Measurements from ENCODE around the gene TIMM44. TPM values are rescaled to one million over a fixed set of nuclear protein-coding genes. Genes with fewer than 3 reads are reported as not detected.

TIMM44 gene
- total RNA-seq, 2 experiments from 2014 or later, result 86.0 to 116 TPM

- Histone ChIP-seq H4K20me1 (ENCODE audit: insufficient read depth, low read length) (no peaks in the 10 kb centered on the region), H3K4me3 (ENCODE audit: low read depth, low read length, poor library complexity, severe bottlenecking) (no peak overlapping the region), H3K27ac (ENCODE audit: low read depth, low read length, poor library complexity, severe bottlenecking) (no peak overlapping the region), H3K9me2 (ENCODE audit: insufficient read depth, low read length) (no peaks in the 10 kb centered on the region), H3K9me3 (ENCODE audit: low read length) (no peaks in the 10 kb centered on the region), H3K36me3 (ENCODE audit: insufficient read depth, low read length) (peaks cover 93% of the 10 kb centered on the region), H3K79me2 (ENCODE audit: insufficient read depth, low read depth, low read length) (no peaks in the 10 kb centered on the region), H3K4me2 (ENCODE audit: low read length) (no peak overlapping the region), H3K4me1 (ENCODE audit: insufficient read depth, low read length, poor library complexity, severe bottlenecking) (no peaks in the 10 kb centered on the region), H2AFZ (ENCODE audit: low read length) (no peak overlapping the region)
- no TSS peak for BruUV-seq (replicated peaks)
- CTCF ChIA-PET (ENCODE audit: unreplicated experiment), result no interaction called here
- intact Hi-C loops (cut with micrococcal nuclease; ENCODE audit: unreplicated experiment), result no loop called here
- no peak for DNase-seq (ENCODE audit: low spot score)
- POLR2A ChIA-PET, result no interaction called here
- TF ChIP-seq EZH2phosphoT487 (IDR thresholded peaks at IDR 0.05; ENCODE audit: borderline replicate concordance, low read depth, low read length), result no peak
- TF ChIP-seq CTCF (conservative IDR thresholded peaks at IDR 0.05; ENCODE audit: low read length), result no peak
These were observed 21.9 kb upstream of the TIMM44 start for GRCh38 chr19:7965259-7965841.

DNA sequence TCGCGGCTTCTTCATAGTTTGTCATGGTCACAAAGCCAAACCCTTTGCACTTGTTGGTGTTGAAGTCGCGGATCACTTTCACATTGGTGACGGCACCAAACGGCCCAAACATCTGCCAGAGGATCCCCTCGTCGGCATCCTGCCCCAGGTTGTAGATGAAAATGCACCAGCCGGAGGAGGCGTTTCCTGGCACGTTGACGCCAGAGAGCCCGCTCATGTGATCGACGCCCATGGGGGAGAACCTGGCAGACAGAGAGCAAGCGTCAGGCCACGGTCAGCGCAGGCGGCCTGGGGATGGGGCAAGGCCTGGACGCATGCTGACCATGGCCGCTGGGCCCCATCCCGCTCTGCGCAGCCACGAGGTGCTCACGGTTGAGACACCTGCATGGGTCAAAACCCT is 20.1 kb upstream of the TIMM44 start:
- intact Hi-C loops (cut with micrococcal nuclease; ENCODE audit: unreplicated experiment), result no loop called here
- DNase-seq (ENCODE audit: low spot score), result no peak
- Histone ChIP-seq H3K4me3 (ENCODE audit: low read depth, low read length, poor library complexity, severe bottlenecking) (no peak overlapping the region), H3K9me2 (ENCODE audit: insufficient read depth, low read length) (no peaks in the 10 kb centered on the region), H3K79me2 (ENCODE audit: insufficient read depth, low read depth, low read length) (no peaks in the 10 kb centered on the region), H3K4me2 (ENCODE audit: low read length) (no peak overlapping the region), H2AFZ (ENCODE audit: low read length) (no peak overlapping the region), H3K36me3 (ENCODE audit: insufficient read depth, low read length) (peaks cover 97% of the 10 kb centered on the region), H3K9me3 (ENCODE audit: low read length) (no peaks in the 10 kb centered on the region), H3K4me1 (ENCODE audit: insufficient read depth, low read length, poor library complexity, severe bottlenecking) (no peaks in the 10 kb centered on the region), H4K20me1 (ENCODE audit: insufficient read depth, low read length) (no peaks in the 10 kb centered on the region), H3K27ac (ENCODE audit: low read depth, low read length, poor library complexity, severe bottlenecking) (no peak overlapping the region)
- CTCF ChIA-PET (ENCODE audit: unreplicated experiment), result no interaction called here
- TF ChIP-seq CTCF (conservative IDR thresholded peaks at IDR 0.05; ENCODE audit: low read length) (no peak), EZH2phosphoT487 (IDR thresholded peaks at IDR 0.05; ENCODE audit: borderline replicate concordance, low read depth, low read length) (no peak)
- BruUV-seq (replicated peaks), result no TSS peak
- POLR2A ChIA-PET, result no interaction called here

DNA sequence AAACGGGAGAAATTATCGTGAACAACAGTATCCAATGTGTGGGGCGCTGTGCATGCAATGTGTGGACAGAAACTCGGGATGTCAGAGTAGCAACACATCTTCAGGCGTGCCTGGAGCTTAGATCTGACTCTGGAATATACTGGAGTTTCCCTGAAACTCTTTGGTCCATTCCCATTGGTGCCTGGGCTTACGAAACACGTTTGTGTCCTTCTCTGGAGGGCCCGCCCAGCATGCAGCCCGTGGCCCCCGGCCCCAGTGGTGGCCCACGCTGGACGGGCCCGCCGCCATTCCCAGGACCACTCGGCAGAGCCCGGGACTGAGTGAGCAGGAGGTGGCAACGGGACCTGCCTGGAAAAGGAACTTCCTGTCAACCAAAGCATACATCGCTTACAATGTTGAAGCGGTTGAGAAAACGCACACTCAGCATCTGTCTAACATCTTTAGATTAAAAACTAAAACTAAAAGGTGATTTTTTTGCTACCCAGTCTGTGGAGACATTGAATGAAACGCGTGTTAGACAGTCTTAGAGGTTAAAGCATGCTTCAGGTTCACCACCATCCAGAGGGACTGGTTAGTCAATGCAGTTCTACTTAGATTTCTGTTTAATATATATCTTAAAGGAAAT is 19.3 kb upstream of the TIMM44 start:
- H3K9me3 ChIP-seq (ENCODE audit: low read length), result no peaks in the 10 kb centered on the region
- CTCF ChIA-PET (ENCODE audit: unreplicated experiment), result no interaction called here
- BruUV-seq (replicated peaks), result TSS peak; percentile 62

More for the DNA sequence above, 19.3 kb upstream of the TIMM44 start:
- POLR2A ChIA-PET, result no interaction called here
- no peak overlapping the region for H3K4me3 ChIP-seq (ENCODE audit: low read depth, low read length, poor library complexity, severe bottlenecking)
- intact Hi-C loops (cut with micrococcal nuclease; ENCODE audit: unreplicated experiment), result no loop called here
- H3K27ac ChIP-seq (ENCODE audit: low read depth, low read length, poor library complexity, severe bottlenecking), result no peak overlapping the region
- H3K79me2 ChIP-seq (ENCODE audit: insufficient read depth, low read depth, low read length), result no peaks in the 10 kb centered on the region
- DNase-seq (ENCODE audit: low spot score), result no peak
- no peak overlapping the region for H3K4me2 ChIP-seq (ENCODE audit: low read length)
- TF ChIP-seq CTCF (conservative IDR thresholded peaks at IDR 0.05; ENCODE audit: low read length) (no peak), EZH2phosphoT487 (IDR thresholded peaks at IDR 0.05; ENCODE audit: borderline replicate concordance, low read depth, low read length) (no peak)
- H3K9me2 ChIP-seq (ENCODE audit: insufficient read depth, low read length), result no peaks in the 10 kb centered on the region
- H2AFZ ChIP-seq (ENCODE audit: low read length), result no peak overlapping the region
- no peaks in the 10 kb centered on the region for H3K4me1 ChIP-seq (ENCODE audit: insufficient read depth, low read length, poor library complexity, severe bottlenecking)
- H4K20me1 ChIP-seq (ENCODE audit: insufficient read depth, low read length), result no peaks in the 10 kb centered on the region
- H3K36me3 ChIP-seq (ENCODE audit: insufficient read depth, low read length), result peaks cover 96% of the 10 kb centered on the region

Measured in OCI-LY7 (cell line).